ENCODE data around the gene MEX3A.
"Not testable (repeated sequence)": the region's sequence is repeated elsewhere in the genome, so short reads cannot be mapped to it uniquely, and the experiment has no call there.

MEX3A gene

GRCh38 chr1:156078728-156079127 lies 3.5 kb downstream of the MEX3A start:
- no peak for DNase-seq (ENCODE audit: low read depth)

- DNase-seq (ENCODE audit: low read depth): no peak
Measured at GRCh38 chr1:156077430-156077760, 4.9 kb downstream of the MEX3A start.

GRCh38 chr1:156076609-156077429 lies 5.4 kb downstream of the MEX3A start:
- no peak for DNase-seq (ENCODE audit: low read depth)

GRCh38 chr1:156075775-156076204 lies 6.5 kb downstream of the MEX3A start:
- no peak for DNase-seq (ENCODE audit: low read depth)

GRCh38 chr1:156075162-156075561 lies 7.1 kb downstream of the MEX3A start:
- DNase-seq (ENCODE audit: low read depth): no peak

- DNase-seq (ENCODE audit: low read depth): no peak
Measured at GRCh38 chr1:156074661-156075060, 7.6 kb downstream of the MEX3A start.

GRCh38 chr1:156073740-156074139 lies 8.5 kb downstream of the MEX3A start:
- DNase-seq (ENCODE audit: low read depth): no peak

- no peak for DNase-seq (ENCODE audit: low read depth)
Measured at GRCh38 chr1:156073110-156073687, 9.1 kb downstream of the MEX3A start.

- DNase-seq (ENCODE audit: low read depth): no peak
Measured at GRCh38 chr1:156072251-156072650, 10.0 kb downstream of the MEX3A start.

- not testable (repeated sequence) for DNase-seq (ENCODE audit: low read depth)
Measured at GRCh38 chr1:156071332-156071816, 10.9 kb downstream of the MEX3A start.

GRCh38 chr1:156070548-156070947 lies 11.7 kb downstream of the MEX3A start:
- no peak for DNase-seq (ENCODE audit: low read depth)

- no peak for DNase-seq (ENCODE audit: low read depth)
Measured at GRCh38 chr1:156069490-156070455, 12.5 kb downstream of the MEX3A start.

- DNase-seq (ENCODE audit: low read depth): no peak
Measured at GRCh38 chr1:156067262-156067661, 15.0 kb downstream of the MEX3A start.

GRCh38 chr1:156065871-156066270 lies 16.4 kb downstream of the MEX3A start:
- no peak for DNase-seq (ENCODE audit: low read depth)

- DNase-seq (ENCODE audit: low read depth): no peak
Measured at GRCh38 chr1:156065212-156065611, 17.1 kb downstream of the MEX3A start.

- no peak for DNase-seq (ENCODE audit: low read depth)
Measured at GRCh38 chr1:156064615-156065014, 17.6 kb downstream of the MEX3A start.

- DNase-seq (ENCODE audit: low read depth): no peak
Measured at GRCh38 chr1:156063997-156064285, 18.3 kb downstream of the MEX3A start.

- no peak for DNase-seq (ENCODE audit: low read depth)
Measured at GRCh38 chr1:156062189-156062588, 20.1 kb downstream of the MEX3A start.

GRCh38 chr1:156060937-156061636 lies 21.2 kb downstream of the MEX3A start, which contains the start of gene RAB25:
RAB25 (plus strand) TSS chr1:156061160; CDS start chr1:156061401, 241 bp downstream.
- DNase-seq (ENCODE audit: low read depth): no peak

GRCh38 chr1:156056326-156056849 lies 25.9 kb downstream of the MEX3A start:
- DNase-seq (ENCODE audit: low read depth): no peak

GRCh38 chr1:156055281-156056048 lies 26.8 kb downstream of the MEX3A start:
- no peak for DNase-seq (ENCODE audit: low read depth)

Data from stimulated activated CD8-positive, alpha-beta memory T cell treated with anti-CD3 and anti-CD28 coated beads, Interleukin-15, amount 100 ng/mL, for 24 hours (primary cell).